Measurements from ENCODE around the gene ACTRT2. TPM values are rescaled to one million over a fixed set of nuclear protein-coding genes. Genes with fewer than 3 reads are reported as not detected.

Gene ACTRT2
- total and polyA plus RNA-seq, 9 donors: not detected

GRCh38 chr1:3009556-3009955 is 11.7 kb upstream of the ACTRT2 start:
- Histone ChIP-seq H3K9me3 (no peaks in the 10 kb centered on the region), H3K27ac (no peak overlapping the region), H3K36me3 (no peaks in the 10 kb centered on the region), H3K4me1 (ENCODE audit: insufficient read depth) (no peaks in the 10 kb centered on the region), H3K4me3 (no peak overlapping the region), H3K27me3 (no peaks in the 10 kb centered on the region)
- no peak for TF ChIP-seq POLR2A (IDR thresholded peaks at IDR 0.05)
- TF ChIP-seq, protein P1, sequence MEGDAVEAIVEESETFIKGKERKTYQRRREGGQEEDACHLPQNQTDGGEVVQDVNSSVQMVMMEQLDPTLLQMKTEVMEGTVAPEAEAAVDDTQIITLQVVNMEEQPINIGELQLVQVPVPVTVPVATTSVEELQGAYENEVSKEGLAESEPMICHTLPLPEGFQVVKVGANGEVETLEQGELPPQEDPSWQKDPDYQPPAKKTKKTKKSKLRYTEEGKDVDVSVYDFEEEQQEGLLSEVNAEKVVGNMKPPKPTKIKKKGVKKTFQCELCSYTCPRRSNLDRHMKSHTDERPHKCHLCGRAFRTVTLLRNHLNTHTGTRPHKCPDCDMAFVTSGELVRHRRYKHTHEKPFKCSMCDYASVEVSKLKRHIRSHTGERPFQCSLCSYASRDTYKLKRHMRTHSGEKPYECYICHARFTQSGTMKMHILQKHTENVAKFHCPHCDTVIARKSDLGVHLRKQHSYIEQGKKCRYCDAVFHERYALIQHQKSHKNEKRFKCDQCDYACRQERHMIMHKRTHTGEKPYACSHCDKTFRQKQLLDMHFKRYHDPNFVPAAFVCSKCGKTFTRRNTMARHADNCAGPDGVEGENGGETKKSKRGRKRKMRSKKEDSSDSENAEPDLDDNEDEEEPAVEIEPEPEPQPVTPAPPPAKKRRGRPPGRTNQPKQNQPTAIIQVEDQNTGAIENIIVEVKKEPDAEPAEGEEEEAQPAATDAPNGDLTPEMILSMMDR (IDR thresholded peaks at IDR 0.05): no peak
- no peak for TF ChIP-seq EP300 (IDR thresholded peaks at IDR 0.05)
- intact Hi-C loops (cut with DNase I): no loop called here
- WGBS, 3 donors: 96 to 100% (median 97%) methylated on average over 2 of the region's 2 CpGs
- no peak for DNase-seq

- no peaks in the 10 kb centered on the region for H3K27me3 ChIP-seq
- no peak overlapping the region for H3K4me3 ChIP-seq
- no peaks in the 10 kb centered on the region for H3K4me1 ChIP-seq (ENCODE audit: insufficient read depth)
- no peaks in the 10 kb centered on the region for H3K9me3 ChIP-seq
- WGBS, 3 donors: 89 to 92% (median 92%) methylated on average over 10 of the region's 10 CpGs
- DNase-seq: no peak
- TF ChIP-seq, protein P1 (IDR thresholded peaks at IDR 0.05): no peak
- TF ChIP-seq EP300 (IDR thresholded peaks at IDR 0.05) (no peak), POLR2A (IDR thresholded peaks at IDR 0.05) (no peak)
- intact Hi-C loops (cut with DNase I): loop anchor here (5.0 to 10.0 kb wide), 6 partner anchors 274 to 554 kb away; no protein-coding TSS in a partner anchor
- no peak overlapping the region for H3K27ac ChIP-seq
- no peaks in the 10 kb centered on the region for H3K36me3 ChIP-seq
Observed at GRCh38 chr1:3011127-3011526, 10.1 kb upstream of the ACTRT2 start.

DNA sequence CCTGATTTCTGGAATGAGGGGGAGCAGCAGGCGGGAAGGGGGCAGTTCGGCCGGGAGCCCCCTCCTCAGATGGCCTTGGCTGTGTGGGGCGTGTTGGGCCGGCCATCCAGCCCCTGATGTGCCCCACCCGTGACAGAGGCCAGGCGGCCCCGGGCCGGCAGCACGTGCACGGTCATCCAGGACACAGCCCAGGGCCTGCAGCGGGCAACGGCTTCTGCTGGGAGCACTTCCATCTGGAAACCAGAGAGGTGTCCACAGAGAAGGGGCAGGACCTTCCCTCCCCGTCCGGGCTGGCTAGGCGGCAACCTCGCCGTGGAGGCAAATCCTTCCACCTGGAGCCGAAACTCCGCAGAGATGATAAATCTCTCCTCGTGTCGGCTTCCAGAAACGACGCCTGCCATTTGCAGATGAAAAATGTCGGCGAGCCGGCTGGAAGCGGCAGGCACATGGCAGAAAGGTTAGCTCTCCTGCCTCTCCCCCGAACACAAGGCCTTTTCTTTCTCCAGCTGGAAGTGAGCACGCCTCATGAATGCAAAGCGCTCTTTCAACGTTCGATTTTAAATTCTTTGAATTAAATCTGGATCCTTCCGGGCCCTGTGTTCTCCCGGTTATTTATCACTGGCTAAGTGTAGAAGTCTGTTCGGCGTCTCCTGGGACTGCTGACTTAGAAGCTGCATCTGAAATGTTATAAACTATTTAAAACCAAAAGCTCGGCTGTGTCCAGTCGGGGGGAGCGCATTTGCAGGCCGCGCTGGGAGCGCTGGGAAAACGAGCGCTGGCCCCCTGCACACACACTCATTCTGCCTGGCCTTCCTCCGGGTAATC is 9.4 kb upstream of the ACTRT2 start:
- no peaks in the 10 kb centered on the region for H3K9me3 ChIP-seq
- no peaks in the 10 kb centered on the region for H3K4me1 ChIP-seq (ENCODE audit: insufficient read depth)
- TF ChIP-seq POLR2A (IDR thresholded peaks at IDR 0.05): no peak
- intact Hi-C loops (cut with DNase I): loop anchor here (5.0 to 10.0 kb wide), 6 partner anchors 273 to 555 kb away; no protein-coding TSS in a partner anchor
- DNase-seq: peak in 1 of 5 donors; percentile 15
- H3K27ac ChIP-seq: no peak overlapping the region
- H3K4me3 ChIP-seq: no peak overlapping the region
- H3K36me3 ChIP-seq: no peaks in the 10 kb centered on the region
- no peaks in the 10 kb centered on the region for H3K27me3 ChIP-seq
- 20 to 23% (median 21%) methylated on average over 41 to 46 of the region's 46 CpGs for WGBS, 3 donors

- TF ChIP-seq, protein P1 (IDR thresholded peaks at IDR 0.05): peak; percentile 38 to 73 (median 58)
- TF ChIP-seq EP300 (IDR thresholded peaks at IDR 0.05): no peak
- Histone ChIP-seq H3K27me3 (no peaks in the 10 kb centered on the region), H3K9me3 (no peaks in the 10 kb centered on the region), H3K4me1 (ENCODE audit: insufficient read depth) (no peaks in the 10 kb centered on the region), H3K36me3 (no peaks in the 10 kb centered on the region), H3K4me3 (no peak overlapping the region), H3K27ac (no peak overlapping the region)
- WGBS, 3 donors: 20 to 22% (median 21%) methylated on average over 43 to 44 of the region's 44 CpGs
- DNase-seq: peak; percentile 31 to 81 (median 70)
- intact Hi-C loops (cut with DNase I): loop anchor here (1.0 to 10.0 kb wide), 7 partner anchors 272 to 555 kb away; no protein-coding TSS in a partner anchor
Observed at GRCh38 chr1:3012456-3013291, 8.6 kb upstream of the ACTRT2 start.
